K562 (cell line): ENCODE results near the gene CMPK1. TPM values are rescaled to one million over a fixed set of nuclear protein-coding genes. Genes with fewer than 3 reads are reported as not detected.

Experiments used
- ARID1B ChIP-seq: fragments of 450-650 bp; IDR thresholded peaks from 2 replicates; pipeline ENCODE4 v1.6.1; 2016; ENCODE audit warnings: antibody characterized with exemption, mild to moderate bottlenecking, inconsistent platforms
- BACH1 ChIP-seq: fragments of 200-800 bp; sonication (Bioruptor generic); IDR thresholded peaks from 2 replicates; pipeline ENCODE4 v1.6.1; 2016; ENCODE audit warnings: missing genetic modification characterization, missing compliant biosample characterization
- C11orf30 ChIP-seq: fragments of 450-650 bp; IDR thresholded peaks from 2 replicates; pipeline ENCODE4 v1.6.1; 2016; ENCODE audit warnings: low read depth, mild to moderate bottlenecking
- CBX2 ChIP-seq: fragments of 200-600 bp; sonication (generic); IDR thresholded peaks from one replicate; pipeline ENCODE4 v1.6.1; 2012; ENCODE audit warnings: mild to moderate bottlenecking, low read length, inconsistent platforms; ENCODE audit not compliant: insufficient read depth, poor library complexity, severe bottlenecking
- CHD1 ChIP-seq: fragments of 200-600 bp; sonication (generic); IDR thresholded peaks from one replicate; pipeline ENCODE4 v1.6.1; 2012; ENCODE audit warnings: mild to moderate bottlenecking, moderate library complexity, low read length, inconsistent platforms
- DIDO1 ChIP-seq: fragments of 450-650 bp; IDR thresholded peaks from 2 replicates; pipeline ENCODE4 v1.6.1; 2016; ENCODE audit warnings: low read depth, missing biosample characterization, missing genetic modification characterization
- FOSL1 ChIP-seq: fragments of 200-800 bp; sonication (Bioruptor generic); conservative IDR thresholded peaks from 2 replicates; pipeline ENCODE4 v1.6.1; 2016; ENCODE audit warnings: missing genetic modification characterization, missing compliant biosample characterization
- FOXA1 ChIP-seq: fragments of 450-650 bp; IDR thresholded peaks from 2 replicates; pipeline ENCODE4 v1.6.1; 2016; ENCODE audit warnings: mild to moderate bottlenecking, borderline replicate concordance
- IFI16 ChIP-seq: fragments of 250-450 bp; sonication (Bioruptor Pico); IDR thresholded peaks from 2 replicates; pipeline ENCODE4 v2.1.2; 2022; ENCODE audit warnings: mild to moderate bottlenecking, inconsistent platforms
- ILK ChIP-seq: fragments of 450-650 bp; IDR thresholded peaks from 2 replicates; pipeline ENCODE4 v1.6.1; 2016; ENCODE audit warnings: missing genetic modification characterization, low read depth, mild to moderate bottlenecking, missing compliant biosample characterization, moderate library complexity, borderline replicate concordance
- KDM1A ChIP-seq, 2 experiments: fragments of 450-650 bp; IDR thresholded peaks; 2 replicates each; pipeline ENCODE4 v1.6.1; 2016; ENCODE audit warnings: mild to moderate bottlenecking in 2 of 2
- MAFF ChIP-seq: IDR thresholded peaks from 2 replicates; pipeline ENCODE4 v1.6.1; 2012; ENCODE audit warnings: low read length, improper control_type of control experiment
- MYC ChIP-seq, 2 experiments: fragments of 250-450 bp in 1 of 2; sonication (Bioruptor Pico) in 1 of 2; IDR thresholded peaks; 2 replicates each; pipeline versions ENCODE4 v1.5.1 to v1.6.1; 2012 to 2021; ENCODE audit warnings: low read depth in 2 of 2, borderline replicate concordance in 1 of 2, improper control_type of control experiment in 1 of 2, low read length in 1 of 2, mild to moderate bottlenecking in 1 of 2, moderate library complexity in 1 of 2
- NR3C1 ChIP-seq: sonication (generic); formaldehyde crosslinking; IDR thresholded peaks from 2 replicates; pipeline ENCODE4 v1.8.1; 2022; ENCODE audit warnings: missing genetic modification reagents
- POLR2B ChIP-seq: fragments of 450-650 bp; IDR thresholded peaks from 2 replicates; pipeline ENCODE4 v1.6.1; 2018; ENCODE audit warnings: low read depth; ENCODE audit not compliant: partially characterized antibody
- RBM25 ChIP-seq: fragments of 200-400 bp; formaldehyde crosslinking; IDR thresholded peaks from 2 replicates; pipeline ENCODE4 v1.6.1; 2018; ENCODE audit warnings: low read length, low read depth, moderate library complexity; ENCODE audit not compliant: severe bottlenecking
- SETDB1 ChIP-seq: IDR thresholded peaks from one replicate; pipeline ENCODE4 v1.6.1; 2012; ENCODE audit warnings: low read length, control low read depth, inconsistent platforms
- SIX5 ChIP-seq, 2 experiments: IDR thresholded peaks; 2 replicates each; pipeline ENCODE4 v1.6.1; 2011; ENCODE audit warnings: low read length in 2 of 2, borderline replicate concordance in 1 of 2, low read depth in 1 of 2, mild to moderate bottlenecking in 1 of 2, moderate library complexity in 1 of 2; ENCODE audit not compliant: insufficient read depth in 1 of 2
- SP2 ChIP-seq: IDR thresholded peaks from 2 replicates; pipeline ENCODE4 v1.6.1; 2011; ENCODE audit warnings: mild to moderate bottlenecking, low read depth, low read length, moderate library complexity; ENCODE audit not compliant: poor library complexity, severe bottlenecking; ENCODE audit errors: extremely low read depth
- STAT5B ChIP-seq: fragments of 250-450 bp; sonication (Bioruptor Pico); IDR thresholded peaks from 2 replicates; pipeline ENCODE4 v1.8.0; 2021; ENCODE audit warnings: mild to moderate bottlenecking, inconsistent platforms
- TCF7 ChIP-seq: sonication (generic); IDR thresholded peaks from 2 replicates; pipeline ENCODE4 v1.6.1; 2016; ENCODE audit warnings: antibody characterized with exemption, borderline replicate concordance
- XRCC3 ChIP-seq: fragments of 450-650 bp; IDR thresholded peaks from 2 replicates; pipeline ENCODE4 v1.6.1; 2017; ENCODE audit warnings: mild to moderate bottlenecking, moderate library complexity
- ZC3H11A ChIP-seq: IDR thresholded peaks from 2 replicates; pipeline ENCODE4 v1.6.1; 2012; ENCODE audit warnings: low read depth, low read length, improper control_type of control experiment
- ZNF175 ChIP-seq: fragments of 200-800 bp; sonication (Bioruptor generic); IDR thresholded peaks from 2 replicates; pipeline ENCODE4 v1.6.1; 2016; ENCODE audit warnings: low read depth, mild to moderate bottlenecking, missing genetic modification characterization, missing compliant biosample characterization
- ZNF589 ChIP-seq: fragments of 200-800 bp; sonication (Bioruptor generic); IDR thresholded peaks from 2 replicates; pipeline ENCODE4 v1.6.1; 2016; ENCODE audit warnings: low read depth, missing genetic modification characterization, missing compliant biosample characterization
- ZNF644 ChIP-seq: fragments of 200-800 bp; sonication (Bioruptor generic); IDR thresholded peaks from 2 replicates; pipeline ENCODE4 v1.6.1; 2016; ENCODE audit warnings: low read depth, missing genetic modification characterization, missing compliant biosample characterization
- polyA plus RNA-seq, 8 experiments: library from polyadenylated mRNA; depleted of rRNA in 4 of 8; stranded (reverse) in 5 of 8; unstranded in 3 of 8; fragments of >200 nt; fragmentation: Nextera tagmentation in 2 of 8; fragmentation: Illumina TruSeq in 1 of 8; extraction: Ambion mirVana in 2 of 8; extraction: Trizol in 1 of 8; gene quantifications; 2 replicates each; pipeline versions ENCODE4 v1.2.1 to v1.2.3, GENCODE V29; 2011 to 2014; ENCODE audit warnings: inconsistent platforms in 1 of 8, missing spikeins in 1 of 8
- total RNA-seq, 7 experiments: library from RNA; depleted of rRNA in 6 of 7; stranded (reverse); fragments of >200 nt in 6 of 7; fragmentation: Illumina TruSeq in 2 of 7; extraction: Trizol in 2 of 7; gene quantifications; 2 replicates each; pipeline versions ENCODE4 v1.2.1 to v1.2.3, GENCODE V29; 2011 to 2021; ENCODE audit warnings: low replicate concordance in 1 of 7
- TF ChIP-seq, protein P1 (sequence below), 2 experiments: fragments of 250-450 bp in 1 of 2; fragments of 450-650 bp in 1 of 2; sonication (Bioruptor Pico) in 1 of 2; IDR thresholded peaks; 2 replicates each; pipeline versions ENCODE4 v1.6.1 to v1.8.0; 2016 to 2021; ENCODE audit warnings: mild to moderate bottlenecking in 2 of 2, moderate library complexity in 2 of 2, missing compliant biosample characterization in 1 of 2, missing genetic modification characterization in 1 of 2
- TF ChIP-seq, protein P2 (sequence below): fragments of 450-650 bp; IDR thresholded peaks from 2 replicates; pipeline ENCODE4 v1.6.1; 2016; ENCODE audit warnings: mild to moderate bottlenecking

CMPK1 gene
- total and polyA plus RNA-seq, 9 of the 15 experiments (the other 6 are each of a cell fraction or from before 2014, with no cell fraction given), result 54.5 to 197 (median 116) TPM

DNA sequence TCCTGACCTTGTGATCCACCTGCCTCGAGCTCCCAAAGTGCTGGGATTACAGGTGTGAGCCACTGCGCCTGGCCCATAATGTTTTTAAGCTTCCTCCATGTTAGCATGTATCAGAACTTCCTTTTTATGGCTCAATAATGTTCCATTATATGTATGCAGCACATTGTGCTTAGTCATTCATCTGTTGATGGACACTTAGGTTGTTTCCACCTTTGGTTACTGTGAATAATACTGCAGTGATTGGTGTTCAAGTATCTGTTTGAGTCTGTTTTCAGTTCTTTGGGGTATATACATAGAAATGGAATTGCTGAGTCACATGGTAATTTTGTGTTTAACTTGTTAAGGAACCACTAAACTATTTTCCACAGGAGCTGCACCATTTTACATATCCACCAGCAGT lies 17.7 kb downstream of the CMPK1 start (continued):
- TF ChIP-seq STAT5B (no peak), FOSL1 (tag) (0 out of 2 replicates have a peak, but pooled peaks have one; percentile 21), NR3C1 (CRISPR knock-in tag) (no peak), ZNF589 (CRISPR knock-in tag) (no peak), BACH1 (peak; percentile 59; the same call in 1 of the 2 replicates), SETDB1 (no peak), KDM1A (IDR thresholded peaks at IDR 0.05) (peak in 1 of 2 experiments; percentile 31; a peak in 1 of 4 replicates), MYC (IDR thresholded peaks at IDR 0.05; ENCODE audit: low read depth, low read length) (no peak), MYC (CRISPR knock-in tag; IDR thresholded peaks at IDR 0.05; ENCODE audit: borderline replicate concordance, low read depth) (no peak), TCF7 (no peak), CHD1 (no peak), ZNF175 (CRISPR knock-in tag) (no peak), C11orf30 (peak; percentile 95), ILK (no peak), FOXA1 (no peak), RBM25 (no peak), ZNF644 (tag) (no peak), ARID1B (peak; percentile 56), SIX5 (IDR thresholded peaks at IDR 0.05; ENCODE audit: borderline replicate concordance in 1 of 2, insufficient read depth in 1 of 2, low read depth in 1 of 2, low read length in 2 of 2) (no peak), DIDO1 (no peak), IFI16 (CRISPR knock-in tag) (no peak), CBX2 (no peak), MAFF (peak; percentile 81), POLR2B (no peak), XRCC3 (no peak), SP2 (no peak), ZC3H11A (no peak)
- TF ChIP-seq, protein P1, sequence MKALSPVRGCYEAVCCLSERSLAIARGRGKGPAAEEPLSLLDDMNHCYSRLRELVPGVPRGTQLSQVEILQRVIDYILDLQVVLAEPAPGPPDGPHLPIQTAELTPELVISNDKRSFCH (CRISPR knock-in tag; IDR thresholded peaks at IDR 0.05), result no peak
- TF ChIP-seq, protein P1 (tag; IDR thresholded peaks at IDR 0.05), result no peak
- TF ChIP-seq, protein P2, sequence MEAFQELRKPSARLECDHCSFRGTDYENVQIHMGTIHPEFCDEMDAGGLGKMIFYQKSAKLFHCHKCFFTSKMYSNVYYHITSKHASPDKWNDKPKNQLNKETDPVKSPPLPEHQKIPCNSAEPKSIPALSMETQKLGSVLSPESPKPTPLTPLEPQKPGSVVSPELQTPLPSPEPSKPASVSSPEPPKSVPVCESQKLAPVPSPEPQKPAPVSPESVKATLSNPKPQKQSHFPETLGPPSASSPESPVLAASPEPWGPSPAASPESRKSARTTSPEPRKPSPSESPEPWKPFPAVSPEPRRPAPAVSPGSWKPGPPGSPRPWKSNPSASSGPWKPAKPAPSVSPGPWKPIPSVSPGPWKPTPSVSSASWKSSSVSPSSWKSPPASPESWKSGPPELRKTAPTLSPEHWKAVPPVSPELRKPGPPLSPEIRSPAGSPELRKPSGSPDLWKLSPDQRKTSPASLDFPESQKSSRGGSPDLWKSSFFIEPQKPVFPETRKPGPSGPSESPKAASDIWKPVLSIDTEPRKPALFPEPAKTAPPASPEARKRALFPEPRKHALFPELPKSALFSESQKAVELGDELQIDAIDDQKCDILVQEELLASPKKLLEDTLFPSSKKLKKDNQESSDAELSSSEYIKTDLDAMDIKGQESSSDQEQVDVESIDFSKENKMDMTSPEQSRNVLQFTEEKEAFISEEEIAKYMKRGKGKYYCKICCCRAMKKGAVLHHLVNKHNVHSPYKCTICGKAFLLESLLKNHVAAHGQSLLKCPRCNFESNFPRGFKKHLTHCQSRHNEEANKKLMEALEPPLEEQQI, result no peak
